HPDE6-E6E7 (cell line): ENCODE data around the gene SLC2A4.

Source experiments
- DNase-seq: peaks from one replicate; pipeline ENCODE4 v3.0.0; 2011; ENCODE audit warnings: missing footprints; ENCODE audit errors: extremely low spot score

Gene SLC2A4

GRCh38 chr17:7248796-7249195 lies 32.7 kb upstream of the SLC2A4 start:
- no peak for DNase-seq

GRCh38 chr17:7249214-7249613 lies 32.3 kb upstream of the SLC2A4 start:
- no peak for DNase-seq

- no peak for DNase-seq
Observed at GRCh38 chr17:7249830-7250229, 31.7 kb upstream of the SLC2A4 start.

- no peak for DNase-seq
Observed at GRCh38 chr17:7250695-7251627, 30.6 kb upstream of the SLC2A4 start.

- peak; percentile 92 for DNase-seq
Observed at GRCh38 chr17:7251661-7252175, 29.8 kb upstream of the SLC2A4 start, which contains the start of gene CTDNEP1. Gene CTDNEP1, minus strand, starts transcription at chr17:7251734. Its CDS starts 438 bp downstream, at chr17:7251296.

GRCh38 chr17:7252176-7253043 lies 29.1 kb upstream of the SLC2A4 start, which contains the start of gene ELP5:
Gene ELP5, plus strand, starts transcription at chr17:7252215. Its CDS starts 336 bp downstream, at chr17:7252551.
- DNase-seq: peak; percentile 82

GRCh38 chr17:7253082-7253481 lies 28.4 kb upstream of the SLC2A4 start:
- DNase-seq: no peak

GRCh38 chr17:7254511-7254910 lies 27.0 kb upstream of the SLC2A4 start:
- no peak for DNase-seq

GRCh38 chr17:7256766-7257456 lies 24.6 kb upstream of the SLC2A4 start:
- no peak for DNase-seq

GRCh38 chr17:7258731-7259554 lies 22.6 kb upstream of the SLC2A4 start:
- no peak for DNase-seq

GRCh38 chr17:7259555-7259889 lies 22.0 kb upstream of the SLC2A4 start:
- DNase-seq: no peak

GRCh38 chr17:7260151-7260550 lies 21.4 kb upstream of the SLC2A4 start:
- no peak for DNase-seq

GRCh38 chr17:7260651-7261378 lies 20.7 kb upstream of the SLC2A4 start:
- DNase-seq: no peak

GRCh38 chr17:7261379-7262191 lies 19.9 kb upstream of the SLC2A4 start:
- no peak for DNase-seq

- peak; percentile 90 for DNase-seq
Observed at GRCh38 chr17:7262192-7262934, 19.2 kb upstream of the SLC2A4 start, which contains the start of gene CLDN7. Gene CLDN7, minus strand, starts transcription at chr17:7262478. Its CDS starts 435 bp downstream, at chr17:7262043.

GRCh38 chr17:7262935-7263800 lies 18.4 kb upstream of the SLC2A4 start:
- DNase-seq: peak; percentile 79

- DNase-seq: no peak
Observed at GRCh38 chr17:7263801-7264078, 17.8 kb upstream of the SLC2A4 start.

- DNase-seq: no peak
Observed at GRCh38 chr17:7266784-7267183, 14.7 kb upstream of the SLC2A4 start.
